Measurements from ENCODE around the gene GLTPD2. TPM values are rescaled to one million over a fixed set of nuclear protein-coding genes. Genes with fewer than 3 reads are reported as not detected.

GLTPD2 gene
- not detected for total RNA-seq

DNA sequence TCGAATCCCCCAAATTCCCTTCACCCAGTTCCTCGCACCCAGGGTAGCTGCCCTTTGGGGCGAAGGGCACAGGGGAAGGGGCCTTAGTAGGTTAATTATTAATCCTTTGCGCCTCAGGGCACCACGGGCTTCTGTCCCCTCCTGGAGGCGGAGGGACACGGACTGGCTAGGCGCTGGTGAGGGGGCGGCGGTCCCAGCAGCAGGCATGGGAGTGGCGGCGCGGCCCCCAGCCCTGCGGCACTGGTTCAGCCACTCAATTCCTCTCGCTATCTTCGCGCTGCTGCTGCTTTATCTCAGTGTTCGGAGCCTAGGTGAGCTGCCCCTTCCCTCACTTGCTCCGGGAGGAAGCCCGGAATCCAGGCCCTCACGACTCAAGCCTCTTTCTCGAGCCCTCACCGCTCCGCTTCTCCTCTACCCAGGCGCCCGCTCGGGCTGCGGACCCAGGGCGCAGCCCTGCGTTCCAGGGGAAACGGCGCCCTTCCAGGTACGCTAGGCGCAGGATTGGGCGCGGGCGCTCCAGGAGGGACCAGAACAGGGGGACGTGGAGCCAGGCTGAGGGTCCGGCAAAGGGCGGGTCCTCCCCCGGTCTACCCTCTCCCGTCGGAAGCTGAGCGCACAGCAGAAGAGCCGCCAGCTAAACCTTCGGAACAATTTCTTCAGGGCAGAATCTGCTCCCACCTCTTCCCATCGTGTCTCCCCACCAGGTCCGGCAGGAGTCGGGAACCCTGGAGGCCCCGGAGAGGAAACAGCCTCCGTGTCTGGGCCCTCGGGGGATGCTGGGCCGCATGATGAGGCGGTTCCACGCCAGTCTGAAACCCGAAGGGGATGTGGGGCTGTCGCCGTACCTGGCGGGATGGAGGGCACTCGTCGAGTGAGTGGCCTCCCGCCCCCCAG is at the start of gene GLTPD2:
TSS of gene GLTPD2 (plus strand) at position 158 of the 894 bp plus-strand sequence. CDS start at position 206, 48 bp downstream.
- TF ChIP-seq CTCF (IDR thresholded peaks at IDR 0.05): no peak
- Histone ChIP-seq H3K4me3 (peak within 1 kb of the TSS; percentile 79 to 85), H3K27ac (peak within 1 kb of the TSS; percentile 94 to 96), H3K4me1 (peaks cover 9 to 31% of the 10 kb centered on the region in 2 donors), H3K9me3 (no peaks in the 10 kb centered on the region), H3K36me3 (no peaks in the 10 kb centered on the region), H3K27me3 (no peaks in the 10 kb centered on the region)
- DNase-seq (ENCODE audit: low spot score in 2 of 2): no peak
- intact Hi-C loops (cut with DNase I): loop anchor here (5.0 kb wide), 1 partner anchor 57 kb away; the partner anchor contains the start of gene MED11

DNA sequence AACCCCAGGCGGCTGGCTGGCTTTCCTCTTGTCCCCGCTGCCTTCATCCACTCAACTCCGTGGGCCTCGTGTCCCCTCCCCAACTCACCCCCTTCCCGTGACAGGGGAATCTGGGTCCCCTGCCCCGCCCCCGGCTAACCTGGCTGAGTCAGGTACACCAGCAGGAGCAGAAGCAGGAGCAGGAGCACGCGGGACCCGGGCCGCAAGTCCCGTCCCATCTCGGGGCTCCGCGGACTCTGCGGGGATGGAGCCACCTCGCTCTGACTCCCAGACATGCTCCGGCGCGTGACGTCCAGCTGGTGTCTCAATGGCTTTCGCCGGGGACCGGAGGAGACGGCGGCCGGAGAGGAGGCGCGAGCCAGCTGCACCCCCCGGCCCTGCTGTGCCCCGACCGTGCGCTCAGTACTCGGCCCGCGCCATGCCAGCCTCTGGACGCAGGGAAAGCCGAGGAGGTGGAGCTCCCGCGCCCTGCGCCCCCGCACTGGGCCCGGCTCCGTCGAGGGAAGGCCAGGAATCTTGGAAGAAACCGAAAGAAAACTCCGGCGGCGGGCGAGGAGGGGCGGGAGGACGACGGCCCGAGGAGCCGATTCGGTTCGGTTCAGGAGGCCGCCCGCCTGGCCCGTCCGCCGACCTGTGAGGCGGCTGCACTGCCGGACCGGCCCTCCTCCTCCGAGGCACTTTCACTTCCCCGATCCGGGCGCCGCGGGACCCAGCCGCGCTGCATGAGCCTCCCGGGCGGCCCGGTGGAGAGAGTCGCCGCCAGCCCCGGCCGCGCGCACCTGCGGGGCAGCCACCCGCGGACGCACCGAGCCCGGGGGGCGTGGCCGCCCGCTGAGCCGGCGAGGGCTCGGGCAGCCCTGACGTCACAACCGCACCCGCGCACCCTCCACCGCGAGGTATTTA is 49.4 kb upstream of the GLTPD2 start, which contains the start of the genes CXCL16 and ZMYND15:
TSS of gene CXCL16 (minus strand) at position 807 of the 903 bp plus-strand sequence. CDS start at position 218, 589 bp downstream.
TSS of gene ZMYND15 (plus strand) at position 712 of the 903 bp plus-strand sequence. CDS start 716 bp downstream, outside the sequence.
- intact Hi-C loops (cut with DNase I): no loop called here
- Histone ChIP-seq H3K4me3 (peak within 1 kb of the TSS; percentile 86 to 88), H3K4me1 (peaks cover 0 to 5% of the 10 kb centered on the region in 2 donors), H3K27me3 (no peaks in the 10 kb centered on the region), H3K27ac (peak within 1 kb of the TSS; percentile 51 to 56), H3K36me3 (no peaks in the 10 kb centered on the region), H3K9me3 (no peaks in the 10 kb centered on the region)
- peak in 1 of 2 donors; percentile 78 for DNase-seq (ENCODE audit: low spot score in 2 of 2)
- no peak for TF ChIP-seq CTCF (IDR thresholded peaks at IDR 0.05)

GRCh38 chr17:4740025-4740351 is 48.8 kb upstream of the GLTPD2 start:
- Histone ChIP-seq H3K27me3 (no peaks in the 10 kb centered on the region), H3K4me1 (peaks cover 0 to 5% of the 10 kb centered on the region in 2 donors), H3K27ac (peak overlapping the region in 1 of 2 donors; percentile 56), H3K9me3 (no peaks in the 10 kb centered on the region), H3K4me3 (peak overlapping the region; percentile 86 to 88), H3K36me3 (no peaks in the 10 kb centered on the region)
- intact Hi-C loops (cut with DNase I): no loop called here
- no peak for DNase-seq (ENCODE audit: low spot score in 2 of 2)
- no peak for TF ChIP-seq CTCF (IDR thresholded peaks at IDR 0.05)

DNA sequence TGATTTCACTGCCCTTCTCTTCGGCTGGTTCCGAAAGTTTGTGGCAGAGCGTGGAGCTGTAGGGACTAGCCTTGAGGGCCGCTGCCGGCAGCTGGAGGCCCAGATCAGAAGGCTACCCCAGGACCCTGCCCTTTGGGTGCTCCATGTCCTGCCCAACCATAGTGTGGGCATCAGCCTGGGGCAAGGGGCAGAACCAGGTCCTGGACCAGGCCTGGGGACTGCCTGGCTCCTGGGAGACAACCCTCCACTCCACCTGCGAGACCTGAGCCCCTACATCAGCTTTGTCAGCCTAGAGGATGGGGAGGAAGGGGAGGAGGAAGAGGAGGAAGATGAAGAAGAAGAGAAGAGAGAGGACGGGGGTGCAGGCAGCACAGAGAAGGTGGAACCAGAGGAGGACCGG is 48.2 kb upstream of the GLTPD2 start:
- intact Hi-C loops (cut with DNase I): no loop called here
- no peak for TF ChIP-seq CTCF (IDR thresholded peaks at IDR 0.05)

GRCh38 chr17:4741544-4741943 is 47.2 kb upstream of the GLTPD2 start:
- intact Hi-C loops (cut with DNase I): no loop called here

More for the DNA sequence above, 48.2 kb upstream of the GLTPD2 start:
- Histone ChIP-seq H3K36me3 (no peaks in the 10 kb centered on the region), H3K27ac (no peak overlapping the region), H3K4me1 (peaks cover 0 to 5% of the 10 kb centered on the region in 2 donors), H3K27me3 (peaks cover 6% of the 10 kb centered on the region), H3K4me3 (peak overlapping the region in 1 of 2 donors; percentile 88), H3K9me3 (no peaks in the 10 kb centered on the region)
- no peak for DNase-seq (ENCODE audit: low spot score in 2 of 2)

More at GRCh38 chr17:4741544-4741943, 47.2 kb upstream of the GLTPD2 start:
- no peak for TF ChIP-seq CTCF (IDR thresholded peaks at IDR 0.05)
- no peaks in the 10 kb centered on the region for H3K9me3 ChIP-seq
- H3K27ac ChIP-seq: no peak overlapping the region
- H3K36me3 ChIP-seq: no peaks in the 10 kb centered on the region
- H3K27me3 ChIP-seq: peaks cover 13% of the 10 kb centered on the region
- peaks cover 0 to 5% of the 10 kb centered on the region in 2 donors for H3K4me1 ChIP-seq
- H3K4me3 ChIP-seq: no peak overlapping the region
- DNase-seq (ENCODE audit: low spot score in 2 of 2): no peak
